Measurements from ENCODE around the gene CHD9NB. TPM values are rescaled to one million over a fixed set of nuclear protein-coding genes. Genes with fewer than 3 reads are reported as not detected.

Gene CHD9NB
- polyA plus RNA-seq, 1 experiment: 0.78 TPM

DNA sequence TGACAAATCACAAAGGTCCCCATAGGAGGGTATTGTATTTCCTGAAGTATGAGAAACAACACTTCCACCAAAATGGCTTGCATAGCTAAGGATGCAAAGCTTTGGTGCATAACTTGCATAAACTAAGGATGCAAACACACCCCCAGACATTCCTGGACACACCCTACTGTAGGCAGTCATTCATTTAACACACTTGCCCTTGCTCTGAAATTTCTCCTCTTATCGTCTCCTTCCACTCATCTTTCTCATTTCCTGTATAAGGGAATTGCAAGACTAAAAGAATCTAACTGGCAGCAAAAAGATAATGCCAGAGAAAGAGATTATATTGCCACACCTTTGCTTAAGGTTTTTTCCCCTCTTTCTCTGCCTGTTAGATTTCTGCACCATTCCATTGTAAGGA lies 30.4 kb upstream of the CHD9NB start:
- POLR2A ChIA-PET: interaction anchor here (0.7 kb wide), 1 partner anchor 51 kb away, joined by 6 read pairs; no protein-coding TSS in a partner anchor
- DNase-seq (ENCODE audit: low read depth): no peak
- CTCF ChIA-PET: interaction anchor here (1.0 to 5.2 kb wide), 3 partner anchors 27 to 132 kb away, joined by 4 to 34 read pairs (median 5); partner anchors contain the start of gene CHD9
- no peaks in the 10 kb centered on the region for H3K36me3 ChIP-seq (ENCODE audit: control insufficient read depth, insufficient read depth, low read length)
- no peaks in the 10 kb centered on the region for H3K27me3 ChIP-seq (ENCODE audit: control insufficient read depth, insufficient read depth, low read length)
- no peak overlapping the region for H3K4me3 ChIP-seq (ENCODE audit: low read depth, low read length)
- TF ChIP-seq, protein P1, sequence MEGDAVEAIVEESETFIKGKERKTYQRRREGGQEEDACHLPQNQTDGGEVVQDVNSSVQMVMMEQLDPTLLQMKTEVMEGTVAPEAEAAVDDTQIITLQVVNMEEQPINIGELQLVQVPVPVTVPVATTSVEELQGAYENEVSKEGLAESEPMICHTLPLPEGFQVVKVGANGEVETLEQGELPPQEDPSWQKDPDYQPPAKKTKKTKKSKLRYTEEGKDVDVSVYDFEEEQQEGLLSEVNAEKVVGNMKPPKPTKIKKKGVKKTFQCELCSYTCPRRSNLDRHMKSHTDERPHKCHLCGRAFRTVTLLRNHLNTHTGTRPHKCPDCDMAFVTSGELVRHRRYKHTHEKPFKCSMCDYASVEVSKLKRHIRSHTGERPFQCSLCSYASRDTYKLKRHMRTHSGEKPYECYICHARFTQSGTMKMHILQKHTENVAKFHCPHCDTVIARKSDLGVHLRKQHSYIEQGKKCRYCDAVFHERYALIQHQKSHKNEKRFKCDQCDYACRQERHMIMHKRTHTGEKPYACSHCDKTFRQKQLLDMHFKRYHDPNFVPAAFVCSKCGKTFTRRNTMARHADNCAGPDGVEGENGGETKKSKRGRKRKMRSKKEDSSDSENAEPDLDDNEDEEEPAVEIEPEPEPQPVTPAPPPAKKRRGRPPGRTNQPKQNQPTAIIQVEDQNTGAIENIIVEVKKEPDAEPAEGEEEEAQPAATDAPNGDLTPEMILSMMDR (IDR thresholded peaks at IDR 0.05; ENCODE audit: insufficient read depth, low read depth, low read length): no peak

DNA sequence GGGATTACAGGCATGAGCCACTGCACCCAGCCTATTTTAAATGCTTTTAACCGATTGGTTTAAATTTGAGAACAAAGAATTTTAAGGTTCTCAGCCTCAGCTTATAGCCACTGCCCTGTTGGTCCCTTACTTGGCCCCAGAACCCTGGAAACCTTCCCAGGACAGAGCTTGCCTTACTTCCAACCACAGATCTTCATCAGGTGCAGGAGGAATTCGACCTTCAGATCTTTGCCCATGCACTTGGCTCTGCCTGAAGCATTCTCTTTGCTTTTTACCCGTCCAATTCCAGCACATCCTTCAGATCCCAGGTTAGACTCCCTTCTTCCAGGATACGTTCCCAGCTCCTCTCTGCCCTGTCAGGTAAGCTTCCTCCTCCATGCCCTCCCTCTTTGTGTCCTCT lies 29.8 kb upstream of the CHD9NB start:
- no peaks in the 10 kb centered on the region for H3K27me3 ChIP-seq (ENCODE audit: control insufficient read depth, insufficient read depth, low read length)
- no peak for DNase-seq (ENCODE audit: low read depth)
- TF ChIP-seq, protein P1 (IDR thresholded peaks at IDR 0.05; ENCODE audit: insufficient read depth, low read depth, low read length): no peak
- no peaks in the 10 kb centered on the region for H3K36me3 ChIP-seq (ENCODE audit: control insufficient read depth, insufficient read depth, low read length)
- ChIA-PET POLR2A (no interaction called here), CTCF (interaction anchor here (1.0 to 5.2 kb wide), 3 partner anchors 27 to 133 kb away, joined by 4 to 34 read pairs (median 5); partner anchors contain the start of gene CHD9)
- H3K4me3 ChIP-seq (ENCODE audit: low read depth, low read length): no peak overlapping the region

DNA sequence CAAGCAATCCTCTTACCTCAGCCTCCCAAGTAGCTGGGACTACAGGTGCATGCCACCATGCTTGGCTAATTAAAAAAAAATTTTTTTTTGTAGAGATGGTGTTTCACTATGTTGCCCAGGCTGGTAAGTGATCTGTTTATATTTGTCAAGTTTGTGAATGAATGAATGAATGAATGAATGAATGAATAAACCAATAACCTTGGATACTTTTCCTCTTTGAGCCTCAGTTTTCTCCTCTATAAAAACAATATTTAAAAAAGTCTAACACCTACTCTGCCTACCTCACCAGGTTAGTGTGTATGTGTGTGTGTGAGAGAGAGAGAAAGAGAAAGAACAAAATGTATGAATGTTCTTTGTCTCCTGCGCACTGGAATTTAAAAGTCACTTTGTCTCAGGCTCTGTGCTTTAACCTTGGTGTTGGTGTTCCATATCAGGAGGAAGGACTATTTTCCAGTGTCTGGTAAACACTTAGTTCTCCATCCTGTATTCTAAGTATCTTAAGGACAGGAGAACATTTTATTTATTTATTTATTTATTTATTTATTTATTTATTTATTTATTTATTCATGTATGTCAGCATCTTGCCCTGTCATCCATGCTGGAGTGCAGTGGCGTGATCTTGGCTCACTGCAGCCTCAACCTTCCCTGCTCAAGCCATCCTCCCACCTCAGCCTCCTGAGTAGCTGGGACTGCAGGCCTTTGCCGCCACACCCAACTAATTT lies 29.1 kb upstream of the CHD9NB start:
- Histone ChIP-seq H3K4me3 (ENCODE audit: low read depth, low read length) (no peak overlapping the region), H3K36me3 (ENCODE audit: control insufficient read depth, insufficient read depth, low read length) (no peaks in the 10 kb centered on the region), H3K27me3 (ENCODE audit: control insufficient read depth, insufficient read depth, low read length) (no peaks in the 10 kb centered on the region)
- DNase-seq (ENCODE audit: low read depth): no peak
- TF ChIP-seq, protein P1 (IDR thresholded peaks at IDR 0.05; ENCODE audit: insufficient read depth, low read depth, low read length): no peak
- ChIA-PET POLR2A (no interaction called here), CTCF (interaction anchor here (1.0 to 5.2 kb wide), 3 partner anchors 26 to 133 kb away, joined by 4 to 34 read pairs (median 5); partner anchors contain the start of gene CHD9)

DNA sequence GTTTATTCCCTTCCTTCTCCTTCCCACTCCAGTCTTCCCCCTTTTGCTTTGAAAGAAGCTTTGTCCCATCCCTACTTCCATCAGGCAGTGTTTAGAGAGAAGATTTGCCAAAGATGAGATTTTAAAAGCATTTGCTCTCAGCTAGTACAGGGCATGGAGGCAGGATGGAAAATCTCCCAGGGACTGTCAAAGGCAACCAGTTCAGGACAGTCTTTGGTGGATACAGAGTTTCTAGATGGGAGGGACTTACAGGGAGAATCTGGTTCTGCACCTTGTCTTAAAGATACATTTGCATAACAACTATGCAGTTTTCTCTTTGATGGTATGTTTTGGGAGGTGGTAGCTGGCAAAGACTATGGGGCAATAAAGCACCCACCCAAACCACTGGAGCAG lies 28.3 kb upstream of the CHD9NB start:
- DNase-seq (ENCODE audit: low read depth): no peak
- Histone ChIP-seq H3K4me3 (ENCODE audit: low read depth, low read length) (no peak overlapping the region), H3K27me3 (ENCODE audit: control insufficient read depth, insufficient read depth, low read length) (no peaks in the 10 kb centered on the region), H3K36me3 (ENCODE audit: control insufficient read depth, insufficient read depth, low read length) (no peaks in the 10 kb centered on the region)
- TF ChIP-seq, protein P1 (IDR thresholded peaks at IDR 0.05; ENCODE audit: insufficient read depth, low read depth, low read length): no peak
- ChIA-PET CTCF (interaction anchor here (0.8 to 5.2 kb wide), 5 partner anchors 11 to 63 kb away, joined by 3 to 34 read pairs (median 3); partner anchors contain the start of gene CHD9), POLR2A (interaction anchor here (0.5 kb wide), 1 partner anchor 15 kb away, joined by 3 read pairs; no protein-coding TSS in a partner anchor)

DNA sequence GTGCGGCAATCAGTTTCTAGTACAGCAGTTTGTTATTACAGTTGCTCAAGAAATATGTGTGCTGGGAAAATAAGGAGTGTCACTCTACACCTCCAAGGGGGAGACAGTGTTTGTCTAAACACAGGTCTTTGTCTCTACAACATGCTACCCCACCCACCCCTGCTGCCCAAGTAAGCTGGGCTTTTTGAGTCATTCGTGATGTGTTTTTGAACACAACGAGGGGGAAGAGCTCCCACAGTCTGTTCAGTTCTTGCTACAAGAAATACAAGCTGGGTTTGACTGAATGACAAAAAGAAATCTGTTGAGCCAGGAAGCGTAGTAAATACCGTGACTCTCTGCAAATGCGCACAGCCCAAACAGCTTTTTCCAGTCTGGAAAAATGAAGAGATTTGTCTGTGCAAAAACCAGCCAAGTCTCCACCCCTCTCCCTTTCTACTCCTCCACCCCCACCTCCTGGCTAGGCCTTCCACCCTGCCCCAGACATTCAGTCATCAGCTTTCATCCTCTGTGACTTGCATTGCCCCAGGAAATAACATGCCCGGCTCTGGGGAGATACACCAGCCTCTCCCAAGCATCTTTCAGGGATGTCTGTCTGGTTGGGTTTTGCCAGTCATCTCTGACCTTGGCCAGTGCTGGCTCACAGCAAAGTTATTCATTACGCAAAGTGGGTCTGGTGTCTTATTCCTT lies 27.8 kb upstream of the CHD9NB start:
- Histone ChIP-seq H3K27me3 (ENCODE audit: control insufficient read depth, insufficient read depth, low read length) (no peaks in the 10 kb centered on the region), H3K36me3 (ENCODE audit: control insufficient read depth, insufficient read depth, low read length) (no peaks in the 10 kb centered on the region), H3K4me3 (ENCODE audit: low read depth, low read length) (peak overlapping the region; percentile 19)
- ChIA-PET CTCF (interaction anchor here (0.6 to 5.2 kb wide), 7 partner anchors 10 to 63 kb away, joined by 3 to 34 read pairs (median 3); partner anchors contain the start of gene CHD9), POLR2A (interaction anchor here (0.5 kb wide), 1 partner anchor 16 kb away, joined by 3 read pairs; no protein-coding TSS in a partner anchor)
- peak; percentile 74 for DNase-seq (ENCODE audit: low read depth)
- TF ChIP-seq, protein P1 (IDR thresholded peaks at IDR 0.05; ENCODE audit: insufficient read depth, low read depth, low read length): no peak
